CD4-positive, alpha-beta T cell (primary cell): ENCODE measurements around the gene NINJ1. TPM values are rescaled to one million over a fixed set of nuclear protein-coding genes. Genes with fewer than 3 reads are reported as not detected.
"Not testable (repeated sequence)": the region's sequence is repeated elsewhere in the genome, so short reads cannot be mapped to it uniquely, and the experiment has no call there.

Experiments used
- ATAC-seq: fragments of 200-7000 bp; cut with Tn5 transposase; one replicate; pipeline ENCODE4 v1.10.0; 2022; ENCODE audit warnings: mild to moderate bottlenecking; ENCODE audit not compliant: poor library complexity
- CTCF ChIA-PET: fragments of 350-600 bp; sonication (Branson Sonifier 250); formaldehyde crosslinking; loops from one replicate; lab custom pipeline; 2021; ENCODE audit warnings: antibody characterized with exemption, inconsistent platforms; lab: Charles Lee
- POLR2A ChIA-PET: fragments of 350-600 bp; sonication (Branson Sonifier 250); formaldehyde crosslinking; loops from one replicate; lab custom pipeline; 2021; ENCODE audit warnings: antibody characterized with exemption, inconsistent platforms; lab: Charles Lee
- DNase-seq, 14 experiments: peaks; one replicate each; pipeline ENCODE4 v3.0.0-alpha.2; 2013 to 2020; ENCODE audit warnings: mixed read lengths in 2 of 14
- H3K27ac ChIP-seq, 2 donors: one replicate each; pipeline versions ENCODE4 v1.5.1 to v1.7.0; 2013; ENCODE audit warnings: low read length in 2 of 2, low read depth in 1 of 2, mild to moderate bottlenecking in 1 of 2
- H3K27me3 ChIP-seq, 2 experiments: 1 replicate in 1 of 2; 2 replicates in 1 of 2; pipeline versions ENCODE4 v1.6.1 to v1.7.0; 2013; ENCODE audit warnings: low read length in 2 of 2, control low read depth in 1 of 2, mild to moderate bottlenecking in 1 of 2, moderate library complexity in 1 of 2; ENCODE audit not compliant: insufficient read depth in 2 of 2, control insufficient read depth in 1 of 2
- H3K36me3 ChIP-seq: one replicate; pipeline ENCODE4 v1.6.1; 2013; ENCODE audit warnings: low read length, control low read depth; ENCODE audit not compliant: insufficient read depth
- H3K4me1 ChIP-seq: one replicate; pipeline ENCODE4 v1.6.1; 2013; ENCODE audit warnings: low read length, control low read depth; ENCODE audit not compliant: insufficient read depth
- H3K4me3 ChIP-seq: one replicate; pipeline ENCODE4 v1.5.1; 2013; ENCODE audit warnings: mild to moderate bottlenecking, low read length, moderate library complexity
- H3K9me3 ChIP-seq, 2 experiments: 1 replicate in 1 of 2; 2 replicates in 1 of 2; pipeline versions ENCODE4 v1.6.1 to v1.7.0; 2013; ENCODE audit warnings: low read length in 2 of 2, mild to moderate bottlenecking in 2 of 2, control low read depth in 1 of 2, moderate library complexity in 1 of 2; ENCODE audit not compliant: control insufficient read depth in 1 of 2, insufficient read depth in 1 of 2
- H3K27ac Mint-ChIP-seq: one replicate; pipeline ENCODE4 v1.8.0; 2020; ENCODE audit warnings: mixed read lengths
- H3K27me3 Mint-ChIP-seq: one replicate; pipeline ENCODE4 v1.8.0; 2021; ENCODE audit warnings: mixed read lengths
- H3K36me3 Mint-ChIP-seq: one replicate; pipeline ENCODE4 v1.8.0; 2021; ENCODE audit warnings: low read depth, mixed read lengths
- H3K4me1 Mint-ChIP-seq: one replicate; pipeline ENCODE4 v1.8.0; 2021; ENCODE audit warnings: low read depth, mixed read lengths
- H3K4me3 Mint-ChIP-seq: one replicate; pipeline ENCODE4 v1.8.0; 2020; ENCODE audit warnings: mild to moderate bottlenecking, mixed read lengths
- H3K9me3 Mint-ChIP-seq: one replicate; pipeline ENCODE4 v1.8.0; 2020; ENCODE audit warnings: mixed read lengths
- CTCF ChIP-seq: fragments of 200-600 bp; IDR thresholded peaks from one replicate; pipeline ENCODE4 v1.8.0; 2022; ENCODE audit warnings: antibody characterized with exemption, mild to moderate bottlenecking
- intact Hi-C, 2 experiments: fragments of 100-400 bp; cut with DNase I in 1 of 2; cut with micrococcal nuclease in 1 of 2; formaldehyde crosslinking; loops; one replicate each; pipeline versions ENCODE4 v1.15.1 to v1.9.0; 2023 to 2025; cut with DNase I, micrococcal nuclease
- total RNA-seq, 174 experiments: library from RNA in 2 of 174; stranded (reverse) in 2 of 174; gene quantifications; one replicate each; pipeline ENCODE4 v1.2.3 and lab custom pipeline; 2021 to 2026

The NINJ1 gene
- total RNA-seq, 2 experiments from 2014 or later = 87.8 to 87.9 TPM

GRCh38 chr9:93149361-93149760 is 15.3 kb upstream of the NINJ1 start:
- H3K36me3 Mint-ChIP-seq = no peaks in the 10 kb centered on the region
- Histone ChIP-seq H3K4me3 (no peak overlapping the region), H3K27ac (no peak overlapping the region), H3K36me3 (no peaks in the 10 kb centered on the region), H3K9me3 (peaks cover 0 to 3% of the 10 kb centered on the region in 2 experiments), H3K27me3 (no peaks in the 10 kb centered on the region), H3K4me1 (peaks cover 4% of the 10 kb centered on the region)
- intact Hi-C loops = no loop called here
- TF ChIP-seq CTCF = no peak
- H3K4me1 Mint-ChIP-seq = peaks cover 23% of the 10 kb centered on the region
- no peak overlapping the region for H3K27ac Mint-ChIP-seq
- ChIA-PET CTCF (no interaction called here), POLR2A (interaction anchor here (1.0 kb wide), 1 partner anchor 24 kb away, joined by 4 read pairs; no protein-coding TSS in a partner anchor)
- H3K9me3 Mint-ChIP-seq = peaks cover 3% of the 10 kb centered on the region
- H3K4me3 Mint-ChIP-seq = no peak overlapping the region
- no peak for ATAC-seq
- peak in 1 of 14 experiments; percentile 32 for DNase-seq
- H3K27me3 Mint-ChIP-seq = no peaks in the 10 kb centered on the region

GRCh38 chr9:93148721-93149120 is 14.7 kb upstream of the NINJ1 start:
- Histone ChIP-seq H3K27me3 (no peaks in the 10 kb centered on the region), H3K9me3 (peaks cover 0 to 3% of the 10 kb centered on the region in 2 experiments), H3K27ac (no peak overlapping the region), H3K36me3 (no peaks in the 10 kb centered on the region), H3K4me3 (no peak overlapping the region), H3K4me1 (peaks cover 10% of the 10 kb centered on the region)
- Mint-ChIP-seq H3K27me3 (no peaks in the 10 kb centered on the region), H3K4me1 (peaks cover 26% of the 10 kb centered on the region), H3K27ac (no peak overlapping the region), H3K9me3 (peaks cover 3% of the 10 kb centered on the region), H3K4me3 (no peak overlapping the region), H3K36me3 (no peaks in the 10 kb centered on the region)
- POLR2A ChIA-PET = interaction anchor here (1.0 kb wide), 1 partner anchor 23 kb away, joined by 4 read pairs; no protein-coding TSS in a partner anchor
- ATAC-seq = no peak
- DNase-seq = peak in 2 of 14 experiments; percentile 51 to 63
- TF ChIP-seq CTCF = no peak
- CTCF ChIA-PET = no interaction called here
- intact Hi-C loops = no loop called here

GRCh38 chr9:93147632-93148031 is 13.6 kb upstream of the NINJ1 start:
- H3K27me3 ChIP-seq = no peaks in the 10 kb centered on the region
- Mint-ChIP-seq H3K4me3 (no peak overlapping the region), H3K36me3 (no peaks in the 10 kb centered on the region), H3K9me3 (peaks cover 3% of the 10 kb centered on the region), H3K27me3 (no peaks in the 10 kb centered on the region), H3K27ac (no peak overlapping the region), H3K4me1 (peaks cover 35% of the 10 kb centered on the region)
- H3K9me3 ChIP-seq = peaks cover 0 to 3% of the 10 kb centered on the region in 2 experiments
- POLR2A ChIA-PET = no interaction called here
- DNase-seq (no peak), ATAC-seq (no peak)
- H3K4me1 ChIP-seq = peaks cover 21% of the 10 kb centered on the region
- no peak overlapping the region for H3K27ac ChIP-seq
- H3K4me3 ChIP-seq = no peak overlapping the region
- intact Hi-C loops = loop anchor here in 1 of 2 experiments (1.0 kb wide), 1 partner anchor 38 kb away; no protein-coding TSS in a partner anchor
- CTCF ChIA-PET = no interaction called here
- no peak for TF ChIP-seq CTCF
- H3K36me3 ChIP-seq = no peaks in the 10 kb centered on the region

DNA sequence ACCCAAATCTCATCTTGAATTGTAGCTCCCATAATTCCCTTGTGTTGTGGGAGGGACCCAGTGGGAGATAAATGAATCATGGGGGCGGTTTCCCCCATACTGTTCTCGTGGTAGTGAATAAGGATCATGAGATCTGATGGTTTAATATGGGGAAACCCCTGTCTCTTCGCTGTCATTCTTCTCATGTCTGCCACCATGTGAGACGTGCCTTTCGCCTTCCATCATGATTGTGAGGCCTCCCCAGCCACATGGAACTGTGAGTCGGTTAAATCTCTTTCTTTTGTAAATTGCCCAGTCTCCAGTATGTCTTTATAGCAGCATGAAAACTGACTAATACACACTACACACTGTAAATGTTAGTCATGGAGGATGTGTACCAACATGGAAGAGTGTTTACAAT is 12.6 kb upstream of the NINJ1 start:
- H3K36me3 ChIP-seq, H3K9me3 ChIP-seq, H3K36me3 Mint-ChIP-seq, H3K4me3 ChIP-seq, ATAC-seq, CTCF ChIA-PET, H3K4me3 Mint-ChIP-seq, H3K9me3 Mint-ChIP-seq, H3K27me3 Mint-ChIP-seq, H3K27me3 ChIP-seq: not testable (repeated sequence)
- H3K4me1 ChIP-seq = peaks cover 30% of the 10 kb centered on the region
- intact Hi-C loops = loop anchor here in 1 of 2 experiments (1.0 kb wide), 1 partner anchor 37 kb away; no protein-coding TSS in a partner anchor
- DNase-seq = peak in 2 of 14 experiments; percentile 67 to 76
- POLR2A ChIA-PET = interaction anchor here (0.6 to 1.3 kb wide), 2 partner anchors 13 to 55 kb away, joined by 3 to 4 read pairs; partner anchors contain the start of gene NINJ1
- Mint-ChIP-seq H3K4me1 (peaks cover 42% of the 10 kb centered on the region), H3K27ac (peak overlapping the region; percentile 56)
- H3K27ac ChIP-seq = peak overlapping the region in 1 of 2 donors; percentile 21
